Renal cortical epithelial cell (primary cell): ENCODE results near the gene OLFML2A. TPM values are rescaled to one million over a fixed set of nuclear protein-coding genes. Genes with fewer than 3 reads are reported as not detected.

Source experiments
- DNase-seq: peaks from one replicate; pipeline ENCODE4 v3.0.0-alpha.2; 2011; ENCODE audit warnings: low read depth
- total RNA-seq: library from RNA; depleted of rRNA; stranded (reverse); fragments of >200 nt; gene quantifications from 2 replicates; pipeline ENCODE4 v1.2.3, GENCODE V29; 2014

OLFML2A gene
- total RNA-seq, 1 donor from 2014 or later = 6.6 TPM

DNA sequence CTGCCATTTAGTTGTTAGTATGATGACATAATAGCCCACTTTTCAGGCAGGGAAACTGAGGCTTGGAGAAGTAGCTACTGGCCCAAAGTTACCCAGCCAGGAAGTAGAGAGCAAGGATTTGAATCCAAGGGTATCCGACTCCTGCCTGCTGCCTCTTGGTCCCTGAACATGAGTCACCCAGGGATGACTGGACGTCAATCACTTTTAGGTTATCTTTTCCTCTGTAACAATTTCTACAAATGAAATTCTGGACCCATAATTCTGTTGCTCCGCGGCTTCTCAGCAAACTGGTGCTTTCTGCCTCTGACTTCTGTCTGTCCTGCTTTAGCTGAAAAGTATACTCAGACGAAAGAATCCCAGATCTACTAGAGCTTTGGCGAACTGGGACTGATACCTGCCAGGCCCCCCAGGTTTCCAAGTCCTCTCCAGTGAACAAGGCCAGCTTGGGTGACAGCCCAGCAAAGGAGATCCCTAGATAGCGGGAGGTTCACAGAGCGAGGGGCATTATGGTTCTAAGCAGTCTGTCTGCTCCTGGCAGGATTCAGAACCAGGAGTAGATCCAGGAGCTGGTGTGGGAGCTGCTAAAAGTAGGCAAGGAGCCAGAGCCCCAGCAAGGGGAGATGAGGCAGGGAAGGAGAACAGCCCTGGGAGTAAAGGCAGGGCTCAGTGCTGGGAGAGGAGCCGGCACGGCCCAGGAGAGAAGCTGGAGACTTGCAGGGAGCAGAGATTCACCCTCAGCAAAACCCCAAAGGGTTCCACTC lies 20.6 kb downstream of the OLFML2A start:
- no peak for DNase-seq

GRCh38 chr9:124799274-124800006 lies 22.5 kb downstream of the OLFML2A start:
- DNase-seq = no peak

- DNase-seq = no peak
Observed at GRCh38 chr9:124800306-124801259, 23.6 kb downstream of the OLFML2A start.

GRCh38 chr9:124801356-124801755 lies 24.4 kb downstream of the OLFML2A start:
- DNase-seq = no peak

DNA sequence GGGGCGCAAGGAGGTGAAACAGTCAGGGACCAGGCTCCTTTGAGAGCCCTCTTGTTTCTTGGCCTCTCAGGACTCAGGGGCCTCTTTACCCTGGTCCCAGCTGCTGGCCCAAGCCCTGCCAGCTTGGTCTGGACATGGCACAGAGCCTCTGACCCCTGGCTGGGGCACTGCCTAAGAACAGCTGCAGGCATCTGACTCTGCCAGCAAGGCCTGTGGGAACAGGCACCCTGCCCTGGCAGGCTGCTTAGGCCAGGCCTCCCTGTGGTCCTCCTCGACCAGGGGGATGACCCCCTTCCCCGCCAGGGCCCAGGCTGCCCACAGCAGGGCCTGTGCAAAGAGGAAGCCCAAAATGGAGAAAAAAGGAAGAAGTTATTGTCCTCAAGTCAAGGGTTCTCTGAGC lies 25.5 kb downstream of the OLFML2A start:
- DNase-seq = no peak

- no peak for DNase-seq
Observed at GRCh38 chr9:124803911-124804310, 27.0 kb downstream of the OLFML2A start.

DNA sequence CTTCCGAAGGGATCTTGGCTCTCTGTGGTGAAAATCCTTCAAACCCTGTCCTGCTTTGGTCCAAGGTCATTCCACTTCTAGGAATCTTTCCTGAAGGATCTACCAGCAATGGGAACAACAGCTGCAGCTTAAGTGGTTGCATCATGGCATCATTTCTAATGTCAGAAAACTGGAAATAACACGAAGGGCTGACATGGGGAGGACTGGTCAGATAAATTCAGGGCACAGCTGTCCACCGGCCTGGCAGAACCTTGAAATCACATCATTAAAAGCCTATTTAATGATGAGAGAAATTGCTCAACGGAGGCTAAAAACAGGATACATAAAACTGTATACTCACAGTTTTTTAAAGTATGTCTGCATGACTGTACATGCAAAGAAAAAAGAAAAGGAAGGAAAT lies 28.3 kb downstream of the OLFML2A start:
- DNase-seq = no peak

DNA sequence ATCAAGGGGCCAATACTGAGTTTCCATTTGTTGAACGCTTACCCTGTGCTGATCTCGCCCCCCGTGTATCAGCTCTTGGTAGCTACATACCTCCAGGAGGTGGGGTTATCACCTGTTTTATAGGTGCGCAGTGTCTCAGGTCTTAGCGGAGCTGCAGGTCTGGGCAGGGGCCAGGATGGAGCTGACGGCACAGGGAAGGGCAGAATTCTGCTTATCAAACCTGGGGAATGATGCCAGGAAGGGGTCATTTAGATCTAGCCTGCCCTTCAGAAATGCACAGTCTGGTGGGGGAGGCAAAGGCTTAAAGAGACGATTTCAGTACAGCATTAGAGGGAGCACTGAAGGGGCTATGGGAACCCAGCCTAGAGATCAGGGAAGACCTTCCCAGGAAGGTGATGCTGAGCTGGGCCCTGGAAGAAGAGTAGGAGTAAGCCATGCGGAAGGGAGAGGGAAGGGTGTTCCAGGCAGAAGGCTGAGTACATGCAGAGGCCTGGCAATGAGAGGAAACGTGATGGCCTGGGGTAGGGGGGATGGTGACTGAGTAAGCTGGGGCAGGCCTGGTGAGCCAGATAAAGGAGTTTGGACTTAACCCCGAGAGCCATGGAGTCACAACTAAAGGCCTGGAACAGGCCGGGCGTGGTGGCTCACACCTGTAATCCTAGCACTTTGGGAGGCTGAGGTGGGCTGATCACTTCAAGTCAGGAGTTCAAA lies 31.5 kb downstream of the OLFML2A start:
- no peak for DNase-seq

GRCh38 chr9:124809211-124809610 lies 32.3 kb downstream of the OLFML2A start:
- DNase-seq = no peak

GRCh38 chr9:124809741-124810500 lies 33.0 kb downstream of the OLFML2A start:
- no peak for DNase-seq

GRCh38 chr9:124810663-124811355 lies 33.9 kb downstream of the OLFML2A start:
- peak; percentile 50 for DNase-seq

- DNase-seq = peak; percentile 92
Observed at GRCh38 chr9:124812441-124812876, 35.5 kb downstream of the OLFML2A start.

GRCh38 chr9:124813041-124813440 lies 36.1 kb downstream of the OLFML2A start:
- DNase-seq = no peak

- DNase-seq = no peak
Observed at GRCh38 chr9:124813501-124814163, 36.7 kb downstream of the OLFML2A start.

DNA sequence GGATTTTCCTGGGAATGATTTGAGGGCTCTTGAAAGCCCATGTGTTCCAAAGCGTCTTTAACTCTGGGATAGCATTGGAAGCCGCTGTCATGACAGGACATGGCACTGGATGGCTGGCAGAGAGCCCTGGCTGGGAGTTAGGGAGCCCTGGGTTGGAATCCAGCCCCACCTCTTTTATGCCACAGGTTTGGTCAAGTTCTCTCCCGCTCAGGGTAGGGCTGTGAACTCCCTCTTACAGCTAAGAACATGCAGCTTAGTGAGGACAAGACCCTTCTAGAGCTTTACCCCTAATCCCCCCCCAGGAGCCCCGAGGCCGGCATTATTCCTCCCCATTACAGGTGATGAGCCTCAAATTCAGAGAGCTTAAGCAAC lies 37.2 kb downstream of the OLFML2A start:
- DNase-seq = no peak

DNA sequence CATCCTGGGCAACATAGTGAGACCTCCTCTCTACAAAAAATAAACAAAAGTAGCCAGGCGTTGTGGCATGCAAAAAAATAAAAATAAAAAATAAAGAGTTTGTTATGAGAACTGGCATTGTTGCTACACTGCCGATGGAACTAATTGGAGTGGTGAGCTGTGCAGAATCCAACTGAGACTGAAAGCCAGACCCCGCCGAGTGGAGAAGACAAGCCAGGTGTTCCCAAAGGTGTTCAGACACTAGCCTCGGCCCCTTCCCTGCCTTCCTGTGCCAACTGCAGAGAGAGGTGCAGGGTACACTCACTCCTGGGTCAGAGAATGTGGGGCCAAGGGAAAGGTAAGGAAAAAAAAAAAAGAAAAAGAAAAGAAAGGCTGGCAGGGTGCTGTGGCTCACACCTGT lies 38.7 kb downstream of the OLFML2A start:
- no peak for DNase-seq

DNA sequence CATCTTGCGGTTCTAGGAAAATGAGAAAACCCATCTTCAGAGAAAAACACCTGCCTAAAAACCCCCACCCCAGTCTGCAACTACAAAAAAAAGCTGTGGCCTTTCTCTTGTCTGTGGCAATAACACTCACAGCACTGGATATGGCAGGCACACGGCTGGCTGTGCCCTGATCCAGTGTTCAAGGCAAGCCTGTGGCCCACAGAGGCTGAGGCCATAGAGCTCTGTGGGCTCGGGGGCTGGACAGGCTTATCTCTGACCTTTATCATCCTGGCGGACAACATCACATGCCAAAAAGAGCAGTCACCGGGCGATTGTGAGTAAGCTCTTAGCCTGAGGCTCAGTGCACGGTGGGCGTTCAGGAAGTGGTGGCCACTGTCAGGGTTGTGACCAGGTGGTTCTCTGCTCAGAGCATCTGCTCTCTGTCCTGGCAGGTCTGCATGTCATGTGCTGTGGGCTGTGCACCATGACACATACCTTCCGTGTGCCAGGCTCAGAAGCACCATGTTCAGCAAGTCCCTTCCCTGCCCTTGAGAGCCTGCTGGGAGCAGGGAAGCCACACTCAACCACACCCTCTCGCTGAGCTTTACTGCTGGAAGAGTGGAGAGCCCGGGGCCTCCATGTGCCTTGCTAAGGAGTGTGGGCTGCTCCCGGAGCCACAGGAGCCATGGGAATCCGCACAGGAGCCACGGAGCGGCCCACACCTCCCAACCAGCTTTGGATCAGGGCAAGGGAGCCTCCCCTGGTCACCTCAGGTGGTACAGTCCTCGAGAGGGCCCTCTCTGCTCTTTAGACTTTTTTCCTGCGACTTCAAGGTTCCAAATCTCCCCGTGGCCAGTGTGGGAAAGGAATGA lies 41.7 kb downstream of the OLFML2A start:
- peak; percentile 29 for DNase-seq
